HG02610 (cell line): ENCODE measurements around the gene MEGF11.

Source experiments
- ATAC-seq: cut with Tn5 transposase; IDR thresholded peaks from one replicate; pipeline ENCODE4 v1.9.1; 2021; ENCODE audit warnings: mild to moderate bottlenecking, moderate library complexity; ENCODE audit not compliant: unreplicated experiment

Gene MEGF11

DNA sequence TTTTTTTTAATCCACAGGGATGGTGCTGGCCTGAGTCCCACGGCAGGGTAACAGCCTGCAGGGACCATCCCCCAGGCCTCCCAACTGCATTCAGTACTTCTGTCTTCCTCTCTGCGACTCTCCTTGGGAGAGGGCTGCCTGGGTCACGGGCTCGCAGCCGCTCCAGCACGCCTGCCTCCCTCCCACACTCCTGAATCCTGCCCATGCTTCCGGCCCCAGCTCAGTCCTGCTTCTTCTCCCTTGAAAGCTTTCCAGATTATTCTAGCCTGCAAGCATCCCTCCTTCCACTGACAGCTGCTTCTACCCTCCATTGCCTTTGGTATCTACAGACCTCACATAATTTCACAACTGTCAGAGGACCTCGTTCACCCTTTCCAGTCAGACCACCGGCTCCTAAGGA is 32.4 kb downstream of the MEGF11 start:
- ATAC-seq: no peak

DNA sequence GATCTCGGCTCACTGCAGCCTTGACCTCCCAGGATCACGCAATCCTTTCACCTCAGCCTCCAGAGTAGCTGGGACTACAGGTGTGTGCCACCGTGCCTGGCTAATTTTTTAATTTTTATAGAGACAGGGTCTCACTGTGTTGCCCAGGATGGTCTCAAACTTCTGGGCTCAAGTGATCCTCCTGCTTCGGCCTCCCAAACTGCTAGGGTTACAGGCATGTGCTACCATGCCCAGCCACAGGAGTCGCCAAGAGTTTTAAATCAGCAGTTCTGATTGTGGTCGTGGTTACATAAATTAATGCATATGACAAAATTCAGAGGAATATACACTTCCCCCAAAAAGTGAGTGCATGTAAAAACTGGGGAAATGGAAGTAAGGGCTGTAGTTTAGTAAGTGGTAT is 32.9 kb downstream of the MEGF11 start:
- ATAC-seq: no peak

DNA sequence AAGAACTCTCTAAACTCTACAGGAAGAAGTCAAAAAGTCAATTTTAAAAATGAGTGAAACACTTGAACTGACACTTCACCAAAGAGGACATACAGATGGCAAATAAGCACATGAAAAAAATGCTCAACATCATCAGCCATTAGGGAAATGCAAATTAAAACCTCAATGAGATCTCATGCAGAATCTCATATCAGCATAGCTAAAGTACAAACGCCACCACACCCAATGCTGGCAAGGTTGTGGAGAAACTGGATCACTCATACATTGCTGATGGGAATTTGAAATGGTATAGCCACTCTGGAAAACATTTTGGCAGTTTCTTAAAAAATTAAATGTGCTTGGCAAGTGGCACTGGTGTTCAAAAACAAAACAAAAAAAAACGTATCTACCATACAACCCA is 34.2 kb downstream of the MEGF11 start:
- no peak for ATAC-seq

DNA sequence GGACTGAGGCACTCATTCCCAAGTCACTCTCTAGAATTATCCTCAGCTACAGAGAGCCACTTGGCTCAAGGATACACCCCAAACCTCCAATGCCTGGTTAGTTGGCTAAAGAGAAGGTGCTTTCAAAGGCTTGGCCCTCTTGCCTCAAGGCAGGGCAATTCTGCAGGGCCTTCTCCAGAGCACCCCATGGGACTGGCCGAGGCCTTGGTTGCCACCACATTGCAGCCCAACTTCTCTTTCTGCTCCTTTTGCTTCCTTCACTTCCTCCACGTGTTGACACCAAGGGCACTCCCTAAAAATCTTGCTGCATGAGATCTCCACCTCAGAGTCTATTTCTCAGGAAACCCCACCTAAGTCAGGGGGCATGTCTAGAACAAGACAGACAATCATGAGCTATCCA is 36.7 kb downstream of the MEGF11 start:
- ATAC-seq: no peak

DNA sequence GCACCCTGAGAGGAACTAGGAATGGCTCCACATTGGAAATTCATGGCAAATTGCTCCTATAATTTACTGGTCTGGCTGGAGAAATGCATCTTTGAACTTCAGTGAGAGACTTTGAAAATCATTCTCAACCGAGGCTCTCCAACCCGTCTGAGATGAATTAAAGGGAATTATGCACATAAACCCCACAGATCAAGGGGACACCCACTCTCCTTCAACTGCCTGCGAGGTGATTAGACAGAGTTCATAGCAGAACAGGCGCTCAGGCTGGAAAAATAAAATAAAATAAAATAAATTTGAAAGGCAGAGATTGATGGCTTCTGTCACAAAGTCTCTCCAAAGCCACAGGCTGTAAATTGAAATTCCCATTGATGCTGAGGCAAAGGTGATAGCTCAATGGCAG is 37.7 kb downstream of the MEGF11 start:
- no peak for ATAC-seq

DNA sequence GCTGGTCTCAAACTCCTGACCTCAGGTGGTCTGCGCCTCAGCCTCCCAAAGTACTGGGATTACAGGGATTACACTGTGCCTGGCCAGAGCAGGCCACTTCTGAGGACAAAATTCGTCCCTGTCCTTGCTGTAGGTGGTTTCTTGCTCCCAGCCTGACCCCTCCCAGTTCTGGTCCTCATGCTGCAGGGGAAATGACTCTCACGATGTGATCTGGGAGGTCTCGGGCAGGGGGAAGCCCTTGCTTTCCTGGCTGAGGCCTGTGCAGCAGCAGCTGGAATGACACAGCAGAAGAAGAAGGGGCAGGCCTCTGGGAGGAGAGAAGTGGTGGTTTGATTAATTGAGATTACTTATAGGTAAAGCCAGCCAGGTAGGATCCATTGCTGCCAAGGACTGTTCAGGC is 39.3 kb downstream of the MEGF11 start:
- no peak for ATAC-seq

DNA sequence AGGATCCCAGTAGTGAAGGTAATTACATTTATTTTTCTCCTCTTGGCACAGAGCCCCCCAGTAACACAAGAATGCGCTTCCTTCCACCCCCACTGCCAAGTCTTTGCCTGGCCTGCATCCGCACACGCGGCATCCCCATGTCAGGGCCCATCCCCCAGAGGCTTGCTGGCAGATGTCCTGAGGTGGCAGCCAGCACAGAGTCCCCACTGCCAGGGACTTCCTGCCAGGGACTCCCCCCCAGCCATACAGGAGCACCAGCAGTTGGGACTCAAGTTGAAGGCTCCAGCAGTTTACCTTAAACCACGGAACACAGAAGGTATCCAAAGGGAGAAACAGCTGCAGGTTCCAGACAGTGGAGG is 41.0 kb downstream of the MEGF11 start:
- no peak for ATAC-seq

DNA sequence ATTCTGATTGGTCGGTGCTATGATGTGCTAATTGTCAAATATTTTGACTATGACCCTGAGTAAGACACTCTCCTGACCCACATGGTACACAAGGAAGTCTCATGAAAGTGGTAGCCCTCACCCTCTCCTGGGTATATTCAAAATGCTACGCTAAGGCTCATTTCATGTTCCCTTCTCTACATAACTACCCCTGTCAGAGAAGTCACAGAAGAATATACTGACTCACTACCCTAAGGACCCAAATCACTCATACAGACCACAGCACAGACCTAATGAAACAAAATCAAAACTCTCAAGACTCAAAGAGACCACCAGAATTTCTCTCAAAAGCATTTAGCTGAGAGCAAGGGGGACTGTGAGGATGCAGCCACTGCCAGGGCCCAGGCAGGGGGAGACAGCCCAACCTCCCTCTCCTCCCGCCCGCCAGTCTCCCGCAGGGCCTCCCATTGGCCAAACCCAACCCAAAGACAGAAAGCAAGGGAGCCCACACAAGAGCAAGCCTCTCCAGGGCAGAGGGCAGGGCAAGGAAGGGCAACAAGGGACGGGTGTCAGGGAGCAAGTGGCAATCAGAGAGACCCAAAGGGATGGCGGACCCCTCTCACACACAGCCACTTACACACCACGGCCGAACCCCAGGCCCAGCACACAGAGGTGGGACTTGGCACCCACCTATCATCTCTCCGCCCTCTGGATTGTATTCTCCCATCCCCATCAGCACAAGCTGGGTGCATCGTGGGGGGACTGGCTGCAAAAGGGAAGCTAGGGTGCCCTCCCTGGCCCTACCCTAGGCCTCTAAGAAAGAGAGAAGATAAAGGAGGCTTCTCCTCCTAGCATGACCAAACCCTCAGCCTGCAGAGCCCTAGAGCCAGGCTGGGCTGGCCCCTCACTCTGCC is 41.6 kb downstream of the MEGF11 start:
- ATAC-seq: no peak

DNA sequence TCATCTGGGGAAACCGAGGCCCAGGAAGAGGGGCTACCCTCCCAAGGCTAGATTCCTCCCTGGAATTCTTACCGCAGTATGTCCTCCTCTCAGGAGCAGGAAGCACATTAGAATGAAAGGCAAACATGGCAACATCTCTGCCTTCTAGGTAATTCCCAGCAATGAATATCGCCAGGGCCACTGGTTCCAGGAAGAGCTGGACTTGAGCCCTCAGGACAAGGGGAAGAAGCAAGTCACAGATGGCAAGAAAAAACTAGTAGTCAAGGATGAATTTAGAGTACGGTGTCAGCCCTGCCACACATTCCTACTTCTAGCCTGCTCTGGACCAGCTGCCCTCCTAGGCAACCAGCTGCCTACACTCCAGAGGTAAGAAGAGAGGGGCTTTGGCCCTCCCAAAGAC is 42.9 kb downstream of the MEGF11 start:
- ATAC-seq: no peak

DNA sequence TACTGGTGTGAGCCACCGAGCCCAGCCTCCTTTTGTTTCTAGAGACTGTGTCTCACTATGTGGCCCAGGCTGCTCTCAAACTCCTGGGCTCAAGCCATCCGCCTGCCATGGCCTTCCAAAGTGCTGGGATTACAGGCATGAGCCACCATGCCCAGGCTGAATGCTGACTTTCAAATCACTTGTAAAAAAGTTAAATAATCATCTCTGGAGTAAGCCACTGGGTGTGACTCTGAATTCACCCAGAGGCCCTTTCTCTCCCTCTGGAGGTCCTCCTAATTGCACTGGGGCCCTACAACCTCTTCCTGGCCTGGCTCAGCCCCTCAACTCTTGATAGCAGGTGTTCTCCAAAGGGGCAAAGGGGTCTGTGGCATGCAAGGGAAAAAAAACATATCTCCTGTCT is 54.8 kb downstream of the MEGF11 start:
- ATAC-seq: no peak

DNA sequence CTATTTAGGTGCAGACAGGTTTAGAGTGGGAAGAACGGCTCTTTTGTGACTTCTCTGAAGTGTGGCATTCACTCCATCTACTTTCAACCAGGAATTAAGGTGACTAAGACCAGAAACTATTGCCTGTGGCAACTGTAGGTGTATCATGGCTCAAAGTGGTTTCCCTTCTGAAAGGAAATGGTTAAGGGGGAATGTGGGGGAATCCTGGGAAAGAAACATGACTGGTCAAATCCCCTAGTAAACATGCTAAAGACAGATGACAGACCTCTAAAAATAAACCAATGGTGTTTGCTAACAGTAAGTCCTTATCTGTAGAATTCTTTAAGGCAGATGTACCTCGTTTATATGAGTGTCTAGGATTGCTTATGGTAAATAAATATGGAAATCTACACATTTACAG is 56.9 kb downstream of the MEGF11 start:
- ATAC-seq: no peak

DNA sequence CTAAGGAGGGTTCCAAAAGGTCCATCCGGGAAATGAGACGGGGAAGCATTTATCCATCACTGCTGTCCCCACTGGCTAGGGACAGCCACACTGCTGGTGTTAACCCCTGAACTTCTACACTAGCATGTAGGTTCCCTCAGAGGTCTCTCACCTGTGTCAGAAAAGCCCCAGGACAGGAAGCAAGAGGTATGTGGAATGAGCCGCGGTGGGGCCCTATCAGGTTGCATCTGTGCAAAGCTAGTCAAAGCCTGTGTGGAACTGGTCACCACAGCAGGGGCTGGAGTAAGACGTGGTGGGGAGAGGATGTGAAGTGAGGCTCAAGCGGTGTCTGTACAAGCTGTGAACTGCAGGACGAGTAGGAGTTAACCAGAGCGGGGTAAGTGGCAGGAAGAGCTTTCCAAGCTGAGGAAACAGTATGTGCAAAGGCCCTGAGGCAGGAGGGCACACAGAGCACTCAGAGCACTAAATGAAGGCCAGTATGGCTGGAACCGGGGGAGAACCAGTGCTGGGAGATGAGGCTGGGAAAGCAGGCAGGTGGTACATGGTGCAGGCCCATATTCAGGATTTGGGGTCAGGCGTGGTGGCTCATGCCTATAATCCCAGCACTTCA is 57.8 kb downstream of the MEGF11 start:
- ATAC-seq: no peak

DNA sequence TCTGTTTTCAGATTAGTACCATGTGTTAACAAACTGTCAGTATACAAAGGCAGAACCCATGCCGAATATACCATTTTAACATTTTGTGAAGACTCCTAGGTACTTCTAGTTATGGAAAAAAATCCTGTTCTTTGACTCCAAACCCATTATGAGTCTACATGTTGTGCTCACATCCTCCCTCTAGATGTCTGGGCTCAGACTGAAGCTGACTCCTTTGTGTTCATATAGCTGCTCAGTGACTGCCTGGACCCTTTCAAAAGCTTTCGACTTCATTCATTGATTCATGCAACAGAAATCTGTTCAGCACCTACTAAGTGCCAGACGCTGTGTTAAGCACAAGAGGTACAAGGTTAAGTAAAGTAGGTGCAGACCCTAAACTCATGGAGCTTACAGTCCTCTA is 60.5 kb downstream of the MEGF11 start:
- ATAC-seq: no peak

DNA sequence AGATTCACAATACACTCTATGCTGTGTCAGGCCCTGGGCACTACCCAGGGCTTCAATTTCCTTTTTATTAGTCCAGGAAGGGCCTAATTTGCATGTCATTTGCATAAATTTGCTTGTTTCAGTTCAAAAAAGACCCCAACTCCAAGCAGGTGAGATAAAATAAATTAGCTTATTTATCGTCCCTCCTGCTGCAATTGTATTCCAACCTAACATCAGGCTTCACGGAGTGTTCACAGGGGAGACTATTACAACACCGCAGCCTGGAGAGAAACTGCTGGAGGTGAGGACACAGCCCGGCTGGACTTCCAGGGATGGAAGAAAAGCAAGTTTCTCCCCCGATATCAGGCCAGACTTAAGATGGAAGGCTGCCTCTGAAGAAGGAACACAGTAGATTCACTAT is 62.8 kb downstream of the MEGF11 start:
- ATAC-seq: no peak

DNA sequence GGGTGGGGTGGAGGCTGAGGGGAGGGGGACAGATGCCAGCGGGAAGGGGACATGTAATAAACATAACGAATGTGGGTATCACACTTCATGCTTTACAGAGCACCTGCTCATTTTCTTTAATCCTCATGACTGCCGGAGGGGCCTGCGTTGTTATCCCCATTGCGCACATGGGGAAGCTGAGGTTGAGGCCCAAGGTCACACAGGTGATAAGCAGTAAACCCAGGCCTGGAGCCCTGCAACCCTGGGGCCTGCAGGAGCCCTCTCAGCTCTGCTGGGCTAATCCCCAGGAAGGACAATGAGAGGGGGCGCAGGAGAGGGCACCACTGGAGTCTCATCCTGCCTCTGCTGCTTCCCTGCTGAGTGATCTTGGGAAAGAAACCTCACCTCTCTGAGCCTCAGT is 64.3 kb downstream of the MEGF11 start:
- no peak for ATAC-seq

DNA sequence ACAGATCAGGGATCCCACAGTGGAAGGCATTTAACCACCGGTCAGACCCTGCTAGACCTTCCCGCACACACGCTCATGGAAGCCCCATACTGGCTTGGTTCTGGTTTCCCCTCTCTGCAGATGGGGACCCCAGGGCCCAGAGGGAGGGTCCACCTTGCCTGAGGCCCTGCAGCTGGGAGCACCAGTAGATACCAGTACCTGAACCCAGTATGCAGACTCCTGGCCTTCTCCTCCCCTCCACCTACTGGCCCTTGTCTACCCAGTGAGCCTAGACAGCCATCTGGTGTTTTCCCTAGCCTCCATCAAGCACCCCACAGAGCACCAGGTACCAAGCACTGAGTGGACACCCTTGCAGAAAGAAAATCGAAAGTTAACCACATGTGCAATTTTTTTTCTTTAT is 65.1 kb downstream of the MEGF11 start:
- ATAC-seq: no peak

DNA sequence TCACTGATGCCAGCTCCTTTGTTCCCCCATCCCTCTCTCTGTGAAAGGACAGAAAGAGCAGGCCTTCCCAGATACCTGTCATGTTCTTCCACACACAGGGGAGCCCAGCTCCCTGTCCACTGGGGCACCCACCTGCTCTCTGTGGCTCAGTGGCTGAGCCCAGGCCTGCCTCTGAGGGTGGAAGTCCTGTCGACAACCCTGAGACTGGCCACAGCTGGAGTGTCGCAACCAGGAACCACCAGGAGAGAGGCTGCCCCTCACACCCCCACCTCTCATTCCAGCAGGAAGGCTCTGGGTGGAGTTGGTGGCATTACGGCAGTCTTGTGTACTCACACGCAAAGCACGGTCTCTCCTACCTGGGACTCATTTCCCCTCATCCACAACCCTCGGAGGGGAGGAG is 66.3 kb downstream of the MEGF11 start:
- no peak for ATAC-seq

DNA sequence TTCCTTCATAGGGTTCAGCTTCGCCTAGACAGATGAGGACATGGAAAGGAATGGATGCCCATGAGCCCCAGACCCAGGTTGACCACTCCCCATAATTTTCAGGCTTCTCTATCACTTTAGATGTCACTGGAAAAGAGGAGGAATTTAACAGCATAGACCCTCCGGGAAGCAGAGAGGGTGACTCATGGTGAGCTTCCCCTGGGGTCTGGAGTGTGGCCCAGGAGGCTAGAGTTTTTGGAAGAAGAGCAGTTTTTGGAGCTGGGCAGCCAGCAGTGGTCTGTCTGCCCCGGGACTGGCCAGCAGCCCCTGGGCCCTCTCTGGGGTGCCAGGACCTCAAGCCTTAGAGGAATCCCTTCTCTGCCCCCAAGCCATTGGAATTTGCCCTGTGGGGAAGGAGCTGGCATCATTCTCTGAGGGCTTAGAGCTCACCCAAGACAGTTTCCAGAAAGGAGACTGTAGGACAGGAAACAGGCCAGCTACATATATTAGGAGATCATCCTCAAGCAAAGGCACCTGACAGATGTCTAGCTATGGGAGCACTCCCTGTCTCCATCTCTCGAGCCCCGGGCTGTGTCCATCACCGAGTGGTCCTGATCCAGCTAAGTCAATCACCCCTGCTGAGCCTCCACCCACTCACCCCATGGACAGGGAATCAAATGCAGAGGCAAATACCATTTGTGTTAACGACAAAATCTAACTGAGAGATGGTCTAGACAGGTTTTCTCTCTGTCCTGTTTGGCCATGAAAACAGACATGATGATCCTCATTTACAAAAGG is 67.3 kb downstream of the MEGF11 start:
- ATAC-seq: no peak

DNA sequence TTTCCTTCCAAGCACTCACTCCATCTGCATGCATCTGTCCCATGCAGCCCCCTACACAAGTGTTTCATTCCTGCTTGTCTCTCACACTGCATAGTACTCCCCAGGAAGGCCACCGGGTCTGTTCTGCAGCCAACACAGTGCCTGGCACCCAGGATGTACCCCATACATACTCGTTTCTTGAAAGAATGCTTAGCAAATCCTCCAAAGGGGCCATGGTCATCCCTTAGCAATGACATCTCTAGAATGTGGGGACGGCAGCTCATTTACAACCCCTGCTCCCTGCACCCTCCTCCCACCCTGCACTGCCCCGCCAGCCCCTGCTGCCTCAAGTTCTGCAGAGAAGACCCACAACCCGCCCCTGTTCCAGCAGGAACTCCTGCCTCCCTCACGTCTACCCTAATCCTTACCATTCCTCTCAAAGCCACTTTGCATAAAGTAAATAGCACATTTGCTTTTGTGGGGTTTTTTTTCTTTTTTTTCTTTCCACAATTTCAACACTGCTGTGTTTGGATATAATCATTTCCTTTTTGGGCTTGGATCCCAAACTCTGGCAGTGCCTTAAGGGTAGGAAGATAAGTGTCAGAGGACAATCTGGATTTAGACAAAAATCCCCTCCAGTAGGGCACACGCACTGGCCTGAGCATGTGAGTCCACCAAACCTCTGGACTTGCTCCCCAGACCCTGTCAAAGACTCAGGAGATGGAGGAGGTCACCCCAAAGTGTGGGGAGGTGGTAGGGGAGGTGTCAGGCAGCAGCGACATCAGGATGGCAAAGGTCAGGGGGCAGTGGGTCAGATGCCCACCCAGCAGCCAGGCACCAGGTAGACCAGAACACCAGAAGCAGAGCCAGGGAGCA is 68.4 kb downstream of the MEGF11 start:
- ATAC-seq: no peak

DNA sequence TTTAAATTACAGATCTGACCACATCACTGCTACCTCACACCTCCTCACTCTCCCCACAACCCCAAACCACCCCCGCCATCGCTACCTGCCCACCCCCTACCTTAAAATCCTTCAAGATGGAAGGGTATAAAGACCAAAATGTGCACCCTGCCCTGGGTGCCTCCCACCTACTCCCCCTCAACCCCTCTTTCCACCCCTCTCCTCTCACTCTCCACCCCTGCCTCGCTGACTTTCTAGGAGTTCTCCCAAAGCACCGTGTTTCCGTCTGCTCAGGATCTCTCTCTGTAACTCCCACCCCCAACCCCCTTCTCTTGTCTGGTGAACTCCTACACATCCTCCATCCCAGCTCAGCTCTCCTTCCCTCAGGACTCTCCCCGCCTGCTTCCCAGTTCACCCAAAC is 69.1 kb downstream of the MEGF11 start:
- no peak for ATAC-seq

DNA sequence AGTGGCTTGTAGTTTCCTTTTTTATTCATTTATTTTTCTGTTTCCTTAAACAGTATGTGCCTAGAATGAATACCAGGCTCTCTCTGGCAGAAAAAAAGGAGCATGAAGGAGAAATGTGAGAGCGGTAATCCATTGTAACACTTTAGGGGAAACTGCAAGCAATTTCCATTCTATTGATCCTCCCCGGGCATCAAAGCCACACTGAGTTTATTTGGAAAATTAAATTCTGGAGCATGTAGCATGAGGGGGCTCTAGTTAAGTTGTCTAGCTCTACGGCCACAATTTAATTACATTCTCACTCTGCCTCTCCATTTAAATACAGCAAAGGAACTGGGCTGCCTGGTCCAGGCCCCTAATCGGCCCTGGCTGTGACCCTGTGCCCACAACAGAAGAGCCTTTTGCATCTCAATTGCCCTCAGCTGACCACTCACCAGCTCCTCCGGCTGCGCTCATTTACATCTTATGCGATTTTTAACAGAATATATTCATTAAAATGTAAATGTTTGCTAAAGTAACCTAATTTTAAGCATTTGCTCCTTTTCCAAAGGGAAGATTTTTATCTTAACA is 72.9 kb downstream of the MEGF11 start:
- no peak for ATAC-seq
